ENCODE data around the gene ZNF534.
"Not testable (repeated sequence)": the region's sequence is repeated elsewhere in the genome, so short reads cannot be mapped to it uniquely, and the experiment has no call there.

Gene ZNF534

DNA sequence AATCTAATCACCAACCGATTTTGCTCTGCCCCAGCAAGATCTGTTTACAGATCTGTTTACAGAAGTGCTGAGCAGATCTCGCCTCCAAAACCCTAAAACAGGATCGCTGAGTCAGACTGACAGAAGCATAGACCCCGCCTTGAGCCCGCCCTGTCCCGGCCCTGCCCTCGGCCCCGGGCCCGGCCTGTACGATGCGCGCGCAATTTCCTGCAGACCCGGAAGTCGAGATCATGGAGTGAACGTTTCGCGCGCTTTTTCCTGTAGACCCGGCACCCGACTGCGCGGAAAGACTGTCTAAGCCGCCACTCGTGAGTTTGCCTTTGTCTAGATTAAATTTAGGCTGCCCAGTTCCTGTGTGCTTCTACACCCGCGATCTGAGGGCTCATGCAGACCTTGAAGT is at the start of gene ZNF534:
TSS of gene ZNF534 (plus strand) at position 212 of the 400 bp plus-strand sequence. CDS start 2,327 bp downstream, outside the sequence.
- no peak for DNase-seq (ENCODE audit: low read depth, low spot score)

DNA sequence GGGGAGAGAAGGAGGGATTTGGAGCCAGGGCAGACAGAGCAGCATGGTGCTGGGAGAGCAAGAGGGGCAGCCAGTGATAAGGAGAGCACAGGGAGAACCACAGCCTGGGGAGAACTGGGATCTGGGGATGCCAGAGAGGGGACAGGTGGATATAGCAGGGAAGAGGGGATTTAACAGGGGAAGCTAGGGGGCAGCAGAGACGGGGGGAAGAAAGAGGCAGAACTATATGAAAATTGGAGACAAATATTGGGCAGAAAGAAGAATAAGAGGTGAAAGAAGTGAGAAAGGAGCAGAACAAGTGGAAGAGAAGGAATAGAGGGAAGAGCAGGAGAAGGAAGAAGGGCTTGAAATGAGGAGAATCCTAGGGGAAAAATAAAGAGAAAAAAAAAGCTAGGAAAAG is 37.8 kb upstream of the ZNF534 start:
- no peak for DNase-seq (ENCODE audit: low read depth, low spot score)

DNA sequence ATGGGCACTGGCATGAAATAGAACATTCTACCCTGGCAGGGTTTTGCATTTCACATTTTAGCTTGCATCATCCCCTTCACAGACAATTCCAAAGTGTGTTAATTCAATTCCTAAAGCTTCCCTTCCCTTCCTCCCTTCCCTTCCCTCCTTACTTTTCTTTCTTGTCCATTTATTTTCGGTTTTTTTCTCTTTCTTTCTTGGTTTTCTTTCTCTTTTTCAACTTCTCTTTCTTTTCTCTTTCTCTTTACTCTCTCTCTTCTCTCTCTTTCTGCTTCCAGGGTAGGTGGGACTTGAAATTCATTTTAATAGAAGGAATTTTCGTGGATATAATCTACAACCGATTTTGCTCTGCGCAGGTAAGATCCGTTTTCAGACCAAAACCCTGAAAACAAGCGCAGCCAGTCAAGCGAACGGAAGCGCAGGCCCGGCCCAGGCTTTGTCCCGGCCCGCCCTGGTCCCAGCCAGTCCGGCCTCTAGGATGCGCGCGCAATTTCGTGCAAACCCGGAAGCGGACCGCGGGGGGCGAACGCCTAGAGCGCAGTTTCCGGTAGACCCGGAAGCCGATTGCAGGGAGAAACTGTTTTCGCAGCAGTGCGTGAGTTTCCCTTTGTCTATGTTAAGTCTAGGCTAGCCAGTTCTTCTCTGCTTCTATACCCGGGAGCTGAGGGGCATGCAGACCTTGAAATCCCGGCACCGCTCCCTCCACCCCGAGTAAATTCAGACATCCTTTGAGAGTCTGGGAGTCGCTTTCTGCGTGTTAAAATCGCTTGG is 31.5 kb upstream of the ZNF534 start, which contains the start of gene ZNF528:
TSS of gene ZNF528 (plus strand) at position 540 of the 771 bp plus-strand sequence. CDS start 4,165 bp downstream, outside the sequence.
- peak; percentile 87 for DNase-seq (ENCODE audit: low read depth, low spot score)

DNA sequence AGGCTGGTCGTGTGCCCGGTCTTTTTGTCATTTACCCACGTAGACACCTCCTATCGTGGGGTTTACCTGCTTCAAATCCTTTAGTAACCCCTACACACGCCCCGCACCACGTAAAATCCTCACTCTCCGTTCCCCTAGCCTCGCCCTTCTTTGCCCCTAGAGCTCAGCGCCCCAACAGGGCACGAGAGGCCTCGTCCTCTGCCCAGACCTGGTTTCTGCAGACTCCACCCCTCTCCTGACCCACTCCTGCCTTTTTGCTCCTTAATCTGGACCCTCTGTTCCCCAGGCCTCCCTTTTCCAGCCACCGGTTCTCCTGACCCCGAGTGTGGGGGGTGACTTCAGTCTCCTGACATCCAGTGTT is 30.9 kb upstream of the ZNF534 start:
- DNase-seq (ENCODE audit: low read depth, low spot score), result no peak

DNA sequence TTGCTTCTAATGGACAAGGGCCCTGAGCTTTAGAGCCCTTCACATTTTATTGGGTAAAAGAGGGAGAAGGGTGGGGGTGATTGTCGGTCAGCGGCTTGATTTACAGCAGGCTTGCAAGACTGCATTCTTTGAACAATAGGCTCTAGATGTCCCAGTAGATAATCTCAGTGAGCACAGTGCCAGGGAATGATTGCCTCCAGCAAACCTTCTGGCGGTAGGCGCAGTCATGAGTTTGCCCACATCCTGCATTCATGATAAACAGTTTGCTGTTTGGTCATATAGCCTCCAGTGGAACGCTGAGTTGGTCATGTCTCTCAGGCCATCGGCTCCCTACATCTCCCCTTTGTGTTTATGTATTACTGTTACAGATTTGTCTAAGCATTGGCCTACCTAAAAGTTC is 18.7 kb upstream of the ZNF534 start:
- DNase-seq (ENCODE audit: low read depth, low spot score), result no peak

DNA sequence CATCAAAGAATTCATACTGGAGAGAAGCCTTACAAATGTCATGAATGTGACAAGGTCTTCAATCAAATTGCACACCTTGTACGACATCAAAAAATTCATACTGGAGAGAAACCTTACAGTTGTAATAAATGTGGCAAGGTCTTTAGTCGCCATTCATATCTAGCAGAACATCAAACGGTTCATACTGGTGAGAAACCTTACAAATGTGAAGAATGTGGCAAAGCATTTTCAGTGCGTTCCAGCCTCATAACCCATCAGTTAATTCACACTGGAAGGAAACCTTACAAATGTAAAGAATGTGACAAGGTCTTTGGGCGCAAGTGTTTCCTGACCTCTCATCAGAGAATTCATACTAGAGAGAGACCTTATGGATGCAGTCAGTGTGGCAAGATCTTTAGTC is 13.2 kb upstream of the ZNF534 start:
- no peak for DNase-seq (ENCODE audit: low read depth, low spot score)

DNA sequence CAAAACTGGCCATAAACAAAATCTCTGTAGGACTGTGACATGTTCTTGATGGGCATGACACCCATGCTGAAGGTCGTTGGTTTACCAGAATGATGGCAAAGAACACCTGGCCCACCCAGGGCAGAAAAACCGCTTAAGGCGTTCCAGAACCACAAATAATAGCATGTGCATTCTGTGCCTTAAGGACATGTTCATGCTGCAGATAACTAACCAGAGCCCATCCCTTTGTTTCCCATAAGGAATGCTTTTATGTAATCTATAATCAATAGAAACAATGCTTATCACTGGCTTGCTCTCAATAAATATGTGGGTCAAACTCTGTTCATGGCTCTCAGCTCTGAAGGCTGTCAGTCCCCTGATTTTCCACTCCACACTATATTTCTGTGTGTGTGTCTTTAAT is 13.2 kb downstream of the ZNF534 start:
- no peak for DNase-seq (ENCODE audit: low read depth, low spot score)

DNA sequence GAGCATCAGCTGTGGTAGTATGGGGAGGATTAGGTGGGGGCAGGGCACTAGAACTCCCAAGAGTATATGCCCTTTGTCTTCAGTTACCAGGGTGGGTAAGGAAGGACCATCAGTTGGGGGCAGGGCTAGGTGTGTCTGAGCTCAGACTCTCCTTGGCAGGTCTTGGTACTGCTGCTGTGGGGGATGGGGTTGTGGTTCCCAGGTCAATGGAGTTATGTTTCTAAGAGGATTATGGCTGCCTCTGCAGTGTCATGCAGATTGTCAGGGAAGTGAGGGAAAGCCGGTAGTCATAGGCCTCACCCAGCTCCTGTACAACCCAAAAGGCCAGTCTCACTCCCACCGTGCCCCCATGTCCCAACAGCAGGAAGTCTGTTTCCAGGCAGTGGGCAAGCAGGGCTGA is 15.6 kb downstream of the ZNF534 start:
- DNase-seq (ENCODE audit: low read depth, low spot score), result no peak

DNA sequence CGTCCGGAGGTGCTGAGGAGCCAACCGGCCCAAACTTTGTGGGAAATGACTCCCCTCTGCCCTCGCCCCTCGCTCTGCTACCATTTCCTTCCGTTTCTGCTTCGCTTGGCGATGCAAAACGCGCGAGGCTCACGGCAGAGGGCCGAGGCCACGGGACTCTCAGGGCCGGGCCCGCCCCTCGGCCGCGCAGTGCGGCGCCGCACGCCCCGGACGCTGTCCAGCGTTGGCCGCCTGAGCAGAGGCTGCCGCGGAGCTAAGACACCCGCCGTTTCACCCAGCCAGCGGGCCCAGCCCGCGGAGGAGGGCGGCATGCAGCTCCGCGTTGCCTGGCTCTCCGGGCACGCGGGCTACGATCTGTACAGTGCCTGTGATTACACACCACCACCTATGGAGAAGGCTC is 22.3 kb downstream of the ZNF534 start:
- no peak for DNase-seq (ENCODE audit: low read depth, low spot score)

DNA sequence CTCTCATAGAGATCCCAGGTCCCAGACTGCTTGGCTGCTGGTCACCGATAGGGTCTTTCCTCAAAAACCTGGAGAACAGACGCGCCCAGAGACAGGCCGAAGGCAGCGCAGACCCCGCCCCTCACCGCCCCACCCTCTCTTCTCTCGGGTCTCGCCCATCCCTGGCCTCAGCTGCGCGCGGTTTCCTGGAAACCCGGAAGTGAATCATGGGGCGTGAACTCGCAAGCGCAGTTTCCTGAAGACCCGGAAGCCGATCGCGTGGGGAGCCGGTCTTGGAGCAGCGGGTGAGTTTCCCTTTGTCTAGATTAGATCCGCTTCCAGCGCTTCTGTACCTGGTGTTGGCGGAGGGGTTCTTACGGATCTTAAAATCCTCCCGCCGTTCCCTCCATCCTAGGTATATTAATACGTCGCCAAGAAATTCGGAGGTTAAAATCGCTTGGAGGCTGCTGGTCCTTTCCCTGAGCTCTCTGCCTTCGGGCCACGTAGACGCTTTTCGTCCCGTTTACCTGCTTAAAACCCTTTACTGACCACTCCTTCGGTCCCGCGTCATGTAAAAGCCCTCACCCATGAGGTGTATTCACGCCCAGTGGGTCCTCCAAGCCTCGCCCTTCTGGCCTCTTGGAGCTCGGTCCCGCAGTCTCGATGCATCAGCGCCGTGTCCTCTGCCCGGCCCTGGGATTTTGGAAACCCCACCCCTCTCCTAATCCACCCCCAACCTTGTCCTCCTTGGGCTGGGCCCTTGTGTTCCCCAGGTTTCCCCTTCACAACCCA is 24.6 kb downstream of the ZNF534 start, which contains the start of gene ZNF578:
TSS of gene ZNF578 (plus strand) at position 230 of the 771 bp plus-strand sequence. CDS start 48,293 bp downstream, outside the sequence.
- DNase-seq (ENCODE audit: low read depth, low spot score), result peak; percentile 46

DNA sequence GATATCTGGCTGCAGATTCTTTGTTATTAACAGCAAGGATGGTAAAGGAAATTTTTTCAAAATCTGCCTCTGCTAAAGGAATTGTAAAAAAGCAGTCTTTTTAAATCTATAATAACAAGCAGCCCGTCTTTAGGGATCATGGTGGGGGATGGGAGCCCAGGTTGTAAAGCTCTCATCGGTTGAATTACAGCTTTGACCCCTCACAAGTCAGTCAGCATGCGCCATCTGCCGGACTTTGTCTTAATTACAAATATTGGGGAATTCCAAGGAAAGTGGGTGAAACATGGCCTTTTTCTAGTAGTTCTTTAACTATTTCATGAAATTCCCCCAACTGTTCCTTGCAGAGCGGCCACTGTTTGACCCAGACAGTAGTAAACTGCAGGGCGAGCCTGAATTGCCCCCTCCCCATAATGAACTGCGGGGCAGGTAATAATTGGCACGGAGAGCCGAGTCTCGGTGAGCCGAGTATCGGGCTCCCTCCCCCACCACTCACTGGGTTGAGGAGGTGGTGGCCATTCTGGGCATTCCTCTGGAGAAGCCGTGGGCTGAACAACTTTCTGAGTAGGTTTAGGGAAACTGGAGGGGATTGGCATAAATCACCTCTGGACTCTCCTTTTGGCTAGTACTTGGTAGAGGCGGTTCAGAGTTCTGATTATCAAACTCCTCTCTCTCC is 36.0 kb downstream of the ZNF534 start:
- DNase-seq (ENCODE audit: low read depth, low spot score), result no peak

DNA sequence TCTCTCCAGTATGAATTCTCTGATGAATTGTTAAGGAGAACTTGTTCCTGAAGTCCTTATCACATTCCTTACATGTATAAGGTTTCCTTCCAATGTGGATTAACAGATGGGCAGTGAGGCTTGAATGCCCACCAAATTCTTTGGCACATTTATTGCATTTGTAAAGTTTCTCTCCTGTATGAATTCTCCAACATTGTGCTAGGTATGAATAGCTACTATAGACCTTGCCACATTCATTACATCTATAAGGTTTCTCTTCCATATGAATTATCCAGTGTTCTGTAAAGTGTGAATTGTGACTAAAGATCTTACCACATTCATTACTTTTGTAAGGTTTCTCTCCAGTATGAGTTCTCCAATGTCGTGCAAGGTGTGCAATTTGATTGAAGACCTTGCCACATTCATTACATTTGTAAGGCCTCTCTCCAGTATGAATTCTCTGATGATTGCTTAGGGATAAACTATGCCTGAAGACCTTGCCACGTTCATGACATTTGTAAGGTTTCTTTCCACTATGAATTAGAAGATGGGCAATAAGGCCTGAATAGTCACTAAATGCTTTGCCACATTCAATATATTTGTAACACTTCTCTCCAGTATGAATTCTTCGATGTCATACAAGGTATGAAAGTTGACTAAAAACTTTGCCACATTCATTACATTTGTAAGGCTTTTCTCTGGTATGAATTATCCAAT is 44.9 kb downstream of the ZNF534 start:
- no peak for DNase-seq (ENCODE audit: low read depth, low spot score)

DNA sequence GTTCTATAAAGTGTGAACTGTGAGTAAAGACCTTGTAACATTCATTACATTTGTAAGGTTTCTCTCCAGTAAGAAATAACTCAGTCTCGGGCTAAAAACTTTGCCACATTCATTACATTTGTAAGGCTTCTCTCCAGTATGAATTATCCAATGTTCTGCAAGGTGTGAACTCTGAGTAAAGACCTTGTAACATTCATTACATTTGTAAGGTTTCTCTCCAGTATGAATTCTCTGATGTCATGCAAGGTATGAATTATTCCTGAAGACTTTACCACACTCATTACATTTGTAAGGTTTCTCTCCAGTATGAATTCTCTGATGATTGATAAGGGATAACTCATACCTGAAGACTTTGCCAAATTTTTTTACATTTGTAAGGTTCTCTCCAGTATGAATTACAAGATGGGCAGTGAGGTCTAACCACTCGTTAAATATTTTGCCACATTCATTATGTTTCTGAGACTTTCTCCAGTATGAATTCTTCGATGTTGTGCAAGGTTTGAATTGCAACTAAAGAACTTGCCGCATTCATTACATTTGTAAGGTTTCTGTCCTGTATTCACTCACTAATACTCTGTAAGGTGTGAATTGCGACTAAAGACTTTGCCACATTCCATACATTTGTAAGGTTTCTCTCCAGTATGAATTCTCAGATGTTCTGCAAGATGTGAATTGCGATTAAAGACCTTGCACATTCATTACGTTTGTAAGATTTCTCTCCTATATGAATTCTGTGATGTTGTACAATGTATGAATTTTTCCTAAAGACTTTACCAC is 45.6 kb downstream of the ZNF534 start:
- no peak for DNase-seq (ENCODE audit: low read depth, low spot score)

DNA sequence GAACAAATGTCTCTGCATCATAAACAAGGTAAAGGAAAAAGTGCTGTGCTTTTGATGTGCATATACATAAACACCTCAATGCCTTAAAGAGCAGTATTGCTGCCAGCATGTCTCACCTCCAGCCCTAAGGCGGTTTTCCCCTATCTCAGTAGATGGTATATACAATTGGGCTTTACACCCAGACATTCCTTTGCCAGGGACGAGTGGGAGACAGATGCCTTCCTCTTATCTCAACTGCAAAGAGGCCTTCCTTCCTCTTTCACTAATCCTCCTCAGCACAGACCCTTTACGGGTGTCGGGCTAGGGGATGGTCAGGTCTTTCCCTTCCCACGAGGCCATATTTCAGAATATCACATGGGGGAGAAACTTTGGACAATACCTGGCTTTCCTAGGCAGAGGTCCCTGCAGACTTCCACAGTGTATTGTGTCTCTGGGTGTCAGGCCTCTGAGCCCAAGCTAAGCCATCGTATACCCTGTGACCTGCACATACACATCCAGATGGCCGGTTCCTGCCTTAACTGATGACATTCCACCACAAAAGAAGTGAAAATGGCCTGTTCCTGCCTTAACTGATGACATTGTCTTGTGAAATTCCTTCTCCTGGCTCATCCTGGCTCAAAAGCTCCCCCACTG is 55.3 kb downstream of the ZNF534 start:
- DNase-seq (ENCODE audit: low read depth, low spot score), result not testable (repeated sequence)

DNA sequence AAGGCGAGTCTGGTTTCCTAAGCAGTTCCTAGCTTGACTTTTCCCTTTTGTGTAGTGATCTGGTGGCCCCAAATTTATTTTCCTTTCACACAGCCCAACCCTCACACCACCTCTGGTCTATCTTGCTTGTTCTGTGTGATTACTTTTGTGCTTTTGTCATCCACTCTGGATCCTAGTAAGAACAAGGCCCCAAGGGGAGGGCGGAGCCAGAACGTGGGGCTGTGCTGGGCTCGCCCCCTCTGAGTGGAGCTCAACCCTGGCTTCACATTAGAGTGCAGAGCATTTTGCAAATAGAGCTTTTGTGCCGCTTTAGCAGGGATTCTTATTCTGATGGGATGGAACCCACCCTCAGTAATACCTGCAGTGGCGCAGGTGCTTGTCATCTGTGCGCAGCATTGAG is 56.1 kb downstream of the ZNF534 start:
- not testable (repeated sequence) for DNase-seq (ENCODE audit: low read depth, low spot score)

DNA sequence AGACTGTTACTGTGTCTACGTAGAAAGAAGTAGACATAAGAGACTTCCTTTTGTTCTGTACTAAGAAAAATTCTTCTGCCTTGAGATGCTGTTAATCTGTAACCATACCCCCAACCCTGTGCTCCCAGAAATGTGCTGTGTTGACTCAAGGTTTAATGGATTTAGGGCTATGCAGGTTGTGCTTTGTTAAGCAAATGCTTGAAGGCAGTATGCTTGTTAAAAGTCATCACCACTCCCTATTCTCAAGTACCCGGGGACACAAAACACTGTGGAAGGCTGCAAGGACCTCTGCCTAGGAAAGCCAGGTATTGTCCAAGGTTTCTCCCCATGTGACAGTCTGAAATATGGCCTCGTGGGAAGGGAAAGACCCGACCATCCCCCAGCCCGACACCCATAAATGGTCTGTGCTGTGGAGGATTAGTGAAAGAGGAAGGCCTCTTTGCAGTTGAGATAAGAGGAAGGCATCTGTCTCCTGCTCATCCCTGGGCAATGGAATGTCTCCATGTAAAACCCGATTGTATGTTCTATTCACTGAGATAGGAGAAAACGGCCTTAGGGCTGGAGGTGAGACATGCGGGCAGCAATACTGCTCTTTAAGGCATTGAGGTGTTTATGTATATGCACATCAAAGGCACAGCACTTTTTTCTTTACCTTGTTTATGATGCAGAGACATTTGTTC is 56.8 kb downstream of the ZNF534 start:
- DNase-seq (ENCODE audit: low read depth, low spot score), result not testable (repeated sequence)

DNA sequence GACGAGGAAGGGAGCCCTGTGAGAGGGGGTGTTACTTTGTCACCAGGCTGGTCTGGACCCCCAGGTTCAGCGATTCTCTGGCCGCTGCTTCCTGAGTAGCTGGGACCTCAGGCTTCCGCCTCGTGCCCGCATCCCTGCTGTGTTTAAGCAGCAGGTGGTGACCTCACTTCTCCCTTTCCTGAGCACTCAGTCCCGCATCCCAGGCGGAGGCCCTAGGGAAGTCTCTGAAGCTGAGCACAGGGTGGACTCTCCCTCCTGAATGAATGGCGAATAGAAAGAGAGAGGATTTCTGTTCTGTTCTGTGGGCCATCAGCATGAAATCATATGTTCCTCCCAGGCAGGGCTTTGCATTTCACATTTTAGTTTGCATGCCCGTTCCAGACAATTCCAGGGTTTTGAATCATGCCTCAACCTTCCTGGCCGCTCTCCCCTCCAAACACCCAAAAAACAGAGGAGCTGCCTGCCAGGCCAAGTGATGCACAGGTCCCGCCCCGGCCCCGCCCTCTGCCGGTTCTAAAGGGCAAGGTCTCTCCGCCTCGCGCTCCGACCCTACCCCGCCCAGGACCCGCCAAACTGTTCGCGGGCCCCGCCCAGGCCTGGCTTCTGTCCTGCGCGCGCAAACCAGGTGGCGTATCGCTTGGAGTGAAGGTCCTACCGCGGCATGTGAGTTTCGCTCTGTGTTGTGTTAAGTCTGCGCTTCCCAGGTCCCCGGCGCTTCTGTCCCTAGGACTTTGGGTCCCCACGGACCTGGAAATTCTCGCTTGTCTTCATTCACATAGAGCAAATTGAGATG is 63.4 kb downstream of the ZNF534 start:
- no peak for DNase-seq (ENCODE audit: low read depth, low spot score)

DNA sequence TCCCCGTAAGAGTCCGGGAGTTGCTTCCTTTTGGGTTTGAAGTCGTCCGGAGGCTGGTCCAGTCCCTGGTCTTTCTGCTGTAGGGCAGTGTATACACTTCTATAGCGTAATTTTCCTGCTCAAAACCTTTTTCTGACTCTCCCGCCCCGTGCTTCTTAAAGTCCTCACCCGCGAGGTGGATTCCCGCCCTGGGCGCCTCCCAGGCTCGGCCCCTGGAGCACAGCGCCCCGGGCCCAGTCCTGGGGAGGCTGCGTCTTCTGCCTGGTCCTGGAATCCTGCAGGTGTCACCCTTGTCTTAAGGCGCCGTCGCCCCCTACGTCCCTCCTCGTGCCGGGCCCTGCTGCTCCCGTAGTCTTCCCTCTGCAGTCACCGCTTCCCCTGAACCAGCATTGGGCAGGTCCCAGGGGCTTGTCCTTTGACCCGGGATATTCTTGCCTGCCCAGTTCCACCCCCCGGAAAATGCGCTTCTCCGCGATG is 64.1 kb downstream of the ZNF534 start:
- no peak for DNase-seq (ENCODE audit: low read depth, low spot score)

DNA sequence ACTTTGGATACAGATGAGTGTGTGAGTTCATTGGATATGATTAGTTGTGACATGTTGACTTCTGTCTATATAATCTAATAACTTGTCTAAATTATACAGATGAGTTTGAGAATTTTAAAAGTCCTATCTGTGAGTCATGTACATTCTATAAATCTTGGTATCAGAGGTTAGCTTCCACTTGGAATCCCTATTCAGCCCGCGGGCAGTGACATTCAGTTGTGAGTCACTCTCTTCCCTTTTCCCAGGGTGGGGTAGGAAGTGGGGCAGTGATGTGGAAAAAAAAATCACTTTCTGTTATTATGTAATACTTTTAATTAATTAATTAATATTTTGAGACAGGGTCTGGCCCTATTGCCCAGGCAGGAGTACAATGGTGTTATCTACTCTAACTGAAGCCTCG is 65.6 kb downstream of the ZNF534 start:
- no peak for DNase-seq (ENCODE audit: low read depth, low spot score)

Measured in activated naive CD8-positive, alpha-beta T cell treated with anti-CD3 and anti-CD28 coated beads, Interleukin-2, amount 50 U/mL, for 16 hours (primary cell).